HG02588 (cell line): ENCODE results near the gene TM4SF5.

Experiments
- ATAC-seq: cut with Tn5 transposase; IDR thresholded peaks from one replicate; pipeline ENCODE4 v1.9.1; 2021; ENCODE audit warnings: mild to moderate bottlenecking, moderate library complexity; ENCODE audit not compliant: unreplicated experiment

The TM4SF5 gene

GRCh38 chr17:4771519-4772234 lies at the start of gene TM4SF5:
Gene TM4SF5 (plus strand): TSS chr17:4771886. CDS start chr17:4771923, 37 bp downstream.
- no peak for ATAC-seq

GRCh38 chr17:4722678-4723240 lies 48.9 kb upstream of the TM4SF5 start:
- ATAC-seq = no peak

GRCh38 chr17:4724650-4725049 lies 47.0 kb upstream of the TM4SF5 start:
- ATAC-seq = no peak

- ATAC-seq = no peak
Measured at GRCh38 chr17:4725646-4726310, 45.9 kb upstream of the TM4SF5 start.

GRCh38 chr17:4728124-4728523 lies 43.6 kb upstream of the TM4SF5 start:
- ATAC-seq = no peak

- no peak for ATAC-seq
Measured at GRCh38 chr17:4733073-4733531, 38.6 kb upstream of the TM4SF5 start.

- no peak for ATAC-seq
Measured at GRCh38 chr17:4734857-4735475, 36.7 kb upstream of the TM4SF5 start.

- ATAC-seq = no peak
Measured at GRCh38 chr17:4735876-4736651, 35.6 kb upstream of the TM4SF5 start.

GRCh38 chr17:4738136-4739121 lies 33.3 kb upstream of the TM4SF5 start:
- ATAC-seq = no peak

GRCh38 chr17:4739122-4740024 lies 32.3 kb upstream of the TM4SF5 start, which contains the start of the genes CXCL16 and ZMYND15:
Gene CXCL16 (minus strand): TSS chr17:4739928. CDS start chr17:4739339, 589 bp downstream.
Gene ZMYND15 (plus strand): TSS chr17:4739833. CDS start chr17:4740549, 716 bp downstream.
- ATAC-seq = no peak

- no peak for ATAC-seq
Measured at GRCh38 chr17:4740025-4740351, 31.7 kb upstream of the TM4SF5 start.

- no peak for ATAC-seq
Measured at GRCh38 chr17:4740584-4740983, 31.1 kb upstream of the TM4SF5 start.

GRCh38 chr17:4741544-4741943 lies 30.1 kb upstream of the TM4SF5 start:
- ATAC-seq = no peak

- no peak for ATAC-seq
Measured at GRCh38 chr17:4742133-4742532, 29.6 kb upstream of the TM4SF5 start.

GRCh38 chr17:4742629-4743028 lies 29.1 kb upstream of the TM4SF5 start:
- no peak for ATAC-seq

- no peak for ATAC-seq
Measured at GRCh38 chr17:4743216-4743615, 28.5 kb upstream of the TM4SF5 start.

- ATAC-seq = no peak
Measured at GRCh38 chr17:4743898-4744297, 27.8 kb upstream of the TM4SF5 start.
